HG02623 (cell line): Measurements from ENCODE around the gene PES1.
"Not testable (repeated sequence)": the region's sequence is repeated elsewhere in the genome, so short reads cannot be mapped to it uniquely, and the experiment has no call there.

ENCODE experiments used
- ATAC-seq: cut with Tn5 transposase; IDR thresholded peaks from one replicate; pipeline ENCODE4 v1.9.1; 2021; ENCODE audit warnings: moderate library complexity; ENCODE audit not compliant: unreplicated experiment

The PES1 gene

DNA sequence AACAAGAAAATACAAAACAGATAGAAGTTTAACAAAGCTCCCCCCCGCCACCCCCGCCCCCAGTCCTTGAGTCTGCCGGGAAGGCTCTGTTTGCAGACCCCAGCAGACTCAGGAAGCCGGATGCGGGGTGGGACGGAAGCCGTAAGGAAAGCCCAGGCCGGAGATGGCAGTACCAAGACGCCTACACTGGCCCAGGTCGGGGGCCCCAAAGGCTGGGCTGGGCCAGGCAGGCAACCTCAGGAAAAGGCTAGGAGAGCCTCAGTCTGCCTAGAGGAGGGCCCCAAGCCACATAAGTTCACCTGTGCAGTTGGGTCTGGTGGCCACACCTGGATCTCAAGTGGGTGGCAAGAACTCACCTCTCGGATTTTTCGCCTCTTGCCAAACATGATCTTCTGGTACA is 13.2 kb downstream of the PES1 start:
- no peak for ATAC-seq

- no peak for ATAC-seq
These were observed 15.9 kb downstream of the PES1 start for GRCh38 chr22:30575859-30576258.

DNA sequence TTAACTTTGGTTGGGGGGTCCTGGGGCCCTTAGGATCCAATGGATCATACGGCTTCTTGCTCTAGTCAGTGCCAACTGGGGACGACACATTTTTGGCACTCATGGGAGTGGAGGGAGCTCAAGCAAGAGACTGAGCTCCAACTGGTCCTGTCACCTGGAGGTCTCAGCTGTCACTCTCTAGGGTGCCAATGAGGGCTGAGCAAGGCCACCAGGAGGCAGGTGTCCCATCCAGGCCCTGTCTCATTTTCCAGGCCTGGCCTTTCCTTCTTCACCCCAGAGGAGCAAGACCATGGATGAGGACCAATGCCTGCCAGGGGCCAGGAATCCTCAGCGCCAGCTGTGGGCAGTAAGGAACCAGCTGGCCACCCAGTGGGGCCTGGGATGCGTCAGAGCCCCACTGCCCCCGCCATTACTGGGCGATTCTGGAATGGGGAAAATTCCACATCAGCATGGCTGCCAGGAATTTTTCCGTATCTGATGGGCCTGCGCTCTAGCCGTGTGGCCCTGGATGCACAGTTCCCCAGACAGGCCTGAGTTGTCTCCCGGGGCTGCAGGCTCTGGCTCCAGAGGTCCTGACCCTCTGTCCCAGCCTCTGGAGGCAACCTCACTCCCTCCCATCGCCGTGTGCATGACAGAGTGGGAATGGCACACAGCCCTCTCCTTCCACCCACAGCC is 16.6 kb downstream of the PES1 start:
- ATAC-seq, result no peak

GRCh38 chr22:30574095-30574981 is 17.4 kb downstream of the PES1 start, which contains the start of gene GAL3ST1:
TSS of gene GAL3ST1 (minus strand) at chr22:30574665. CDS start at chr22:30557392, 17,273 bp downstream.
- no peak for ATAC-seq

- no peak for ATAC-seq
These were observed 18.1 kb downstream of the PES1 start for GRCh38 chr22:30573594-30574094.

- no peak for ATAC-seq
These were observed 18.7 kb downstream of the PES1 start for GRCh38 chr22:30572840-30573593.

GRCh38 chr22:30572210-30572609 is 19.5 kb downstream of the PES1 start:
- no peak for ATAC-seq

DNA sequence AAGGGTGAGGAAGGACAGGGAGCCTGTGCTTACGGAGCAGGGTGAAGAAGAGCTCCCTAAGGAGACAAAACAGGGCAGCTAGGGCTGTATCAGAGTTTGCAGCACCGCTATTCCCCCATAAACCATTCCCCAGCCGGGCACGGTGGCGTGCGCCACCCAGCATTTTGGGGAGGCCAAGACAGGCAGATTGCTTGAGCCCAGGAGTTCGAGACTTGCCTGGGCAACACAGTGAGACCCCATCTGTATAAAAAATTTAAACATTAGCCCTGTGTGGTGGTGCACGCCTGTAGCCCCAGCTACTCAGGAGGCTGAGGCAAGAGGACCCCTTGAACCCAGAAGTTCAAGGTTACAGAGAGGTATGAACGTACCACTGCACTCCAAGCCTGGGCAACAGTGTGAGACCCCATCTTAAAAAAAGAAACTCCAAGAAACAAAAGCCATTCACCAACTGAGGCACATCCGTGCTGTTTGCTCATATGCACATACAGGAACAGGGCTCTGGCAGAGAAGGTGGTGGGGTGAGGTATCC is 22.0 kb downstream of the PES1 start:
- no peak for ATAC-seq

GRCh38 chr22:30568137-30568805 is 23.4 kb downstream of the PES1 start:
- ATAC-seq, result no peak

GRCh38 chr22:30567277-30567676 is 24.4 kb downstream of the PES1 start:
- ATAC-seq, result not testable (repeated sequence)

DNA sequence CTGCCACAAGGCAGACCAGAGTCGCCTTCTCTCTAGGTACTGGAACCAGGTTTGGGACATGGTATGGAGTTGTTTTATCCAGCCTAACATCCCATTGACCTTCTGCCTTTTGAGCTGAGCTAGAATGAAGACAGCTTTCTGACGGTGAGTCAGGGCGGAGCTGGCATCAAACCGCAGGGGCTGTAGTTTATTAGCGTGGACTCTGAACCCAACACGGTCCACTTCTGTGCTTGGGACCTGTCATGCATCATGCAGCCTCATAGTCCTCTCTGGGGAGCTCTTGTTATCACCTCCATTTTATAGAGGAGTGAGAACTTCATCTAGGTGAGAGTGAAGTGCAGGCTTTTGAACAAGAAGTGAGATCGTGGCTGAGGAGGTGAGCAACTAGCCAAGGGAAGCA is 25.6 kb downstream of the PES1 start:
- no peak for ATAC-seq

DNA sequence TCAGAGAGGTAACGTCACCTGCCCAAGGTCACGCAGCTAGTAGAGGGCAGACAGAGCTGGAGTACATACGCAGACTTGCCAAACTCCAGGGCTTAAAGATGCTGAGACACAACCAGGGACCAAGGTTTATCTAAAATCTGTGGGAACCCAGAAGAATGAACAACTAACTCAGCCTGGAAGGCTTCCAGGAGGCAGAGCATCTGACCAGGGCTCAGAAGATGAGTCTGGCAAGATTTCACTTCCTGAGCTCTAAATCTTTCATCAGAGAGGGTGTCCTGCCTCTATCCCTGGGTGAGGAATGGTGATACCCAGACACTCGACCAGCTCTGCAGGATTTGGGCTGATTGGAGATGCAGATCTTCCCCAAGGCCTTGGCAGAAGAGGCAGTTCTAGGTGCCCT is 26.4 kb downstream of the PES1 start:
- ATAC-seq, result no peak

- no peak for ATAC-seq
These were observed 27.0 kb downstream of the PES1 start for GRCh38 chr22:30564761-30565119.

GRCh38 chr22:30564045-30564760 is 27.5 kb downstream of the PES1 start:
- no peak for ATAC-seq

DNA sequence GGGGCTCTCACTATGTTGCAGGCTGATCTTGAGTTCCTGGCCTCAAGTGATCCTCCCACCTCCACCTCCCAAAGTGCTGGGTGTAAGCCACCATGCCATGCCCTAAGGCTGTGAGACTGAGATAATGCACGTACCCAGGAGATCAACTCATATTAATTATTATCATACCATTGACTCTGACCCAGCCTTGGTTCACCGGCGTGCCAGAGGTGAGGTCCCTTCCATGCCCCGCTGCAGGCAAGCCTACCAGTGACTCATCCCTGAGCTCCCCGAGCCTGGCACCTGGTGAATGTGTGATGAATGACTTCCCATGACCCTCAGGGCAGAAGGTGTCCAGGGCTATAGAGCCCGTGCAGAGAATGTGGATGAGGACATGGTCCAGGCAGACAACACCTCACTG is 29.3 kb downstream of the PES1 start:
- no peak for ATAC-seq

DNA sequence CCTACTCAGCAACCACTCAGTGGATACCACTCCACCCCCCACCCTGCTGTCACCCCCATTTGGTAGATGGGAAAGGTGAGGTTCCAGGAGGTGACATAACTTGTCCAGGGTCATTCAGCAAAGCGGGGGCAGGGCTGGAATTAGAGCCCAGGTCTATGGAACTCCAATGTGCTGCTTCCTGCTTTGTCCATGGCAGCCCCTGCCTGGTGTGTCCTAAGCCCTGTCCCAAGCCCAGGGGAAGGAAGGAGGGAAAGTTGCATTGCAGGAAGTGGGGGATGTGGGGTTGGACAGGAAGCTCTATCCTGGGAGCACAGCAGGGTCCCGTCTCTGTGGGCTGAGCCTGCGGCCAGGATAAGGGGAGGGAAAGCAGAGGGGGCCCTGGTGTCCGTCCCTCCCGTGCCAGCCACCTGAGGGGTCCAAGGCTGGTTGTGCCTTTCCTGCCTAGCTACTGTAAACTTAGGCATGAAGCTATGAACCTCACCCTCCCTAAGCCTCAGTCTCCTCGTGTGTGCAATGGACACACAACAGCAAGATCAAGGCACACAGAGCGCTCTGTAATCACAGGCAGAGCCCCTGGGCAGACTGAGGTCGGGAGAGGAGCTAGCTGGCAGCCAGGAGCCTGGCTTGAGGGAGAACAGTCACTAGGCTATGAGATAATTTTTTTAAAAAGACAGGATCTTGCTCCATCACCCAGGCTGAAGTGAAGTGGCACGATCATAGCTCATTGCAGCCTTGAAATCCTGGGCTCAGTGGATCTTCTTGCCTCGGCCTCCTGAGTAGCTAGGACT is 30.1 kb downstream of the PES1 start:
- ATAC-seq, result no peak

DNA sequence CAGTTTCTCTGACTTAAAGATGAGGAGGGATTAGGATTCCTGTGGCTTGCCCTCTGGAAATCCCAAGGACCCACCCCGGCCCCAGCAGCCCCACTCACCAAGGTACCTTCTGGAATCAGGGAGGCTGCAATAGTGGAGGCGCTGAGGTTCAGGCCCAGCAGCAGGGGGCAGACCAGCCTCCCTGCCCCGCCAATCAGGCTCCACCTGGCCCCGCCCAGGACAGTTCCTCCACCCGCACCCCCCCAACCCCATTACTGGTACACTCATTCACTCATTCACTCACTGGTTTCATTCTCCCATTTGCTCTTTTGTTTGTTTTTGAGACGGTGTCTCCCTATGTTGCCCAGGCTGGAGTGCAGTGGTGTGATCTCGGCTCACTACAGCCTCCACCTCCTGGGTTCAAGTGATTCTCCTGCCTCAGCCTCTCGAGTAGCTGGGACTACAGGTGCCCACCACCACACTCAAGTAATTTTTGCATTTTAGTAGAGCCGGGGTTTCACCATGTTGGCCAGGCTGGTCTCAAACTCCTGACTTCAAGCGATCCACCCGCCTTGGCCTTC is 31.0 kb downstream of the PES1 start:
- ATAC-seq, result not testable (repeated sequence)

GRCh38 chr22:30559889-30560288 is 31.8 kb downstream of the PES1 start:
- no peak for ATAC-seq

GRCh38 chr22:30557243-30557642 is 34.5 kb downstream of the PES1 start:
- ATAC-seq, result no peak
